HG03039 (cell line): ENCODE results near the gene TBRG4.

ENCODE experiments used
- ATAC-seq: cut with Tn5 transposase; IDR thresholded peaks from one replicate; pipeline ENCODE4 v1.9.1; 2021; ENCODE audit warnings: mild to moderate bottlenecking, moderate library complexity; ENCODE audit not compliant: unreplicated experiment

Gene TBRG4

GRCh38 chr7:45060295-45060694 is 51.2 kb downstream of the TBRG4 start:
- no peak for ATAC-seq

DNA sequence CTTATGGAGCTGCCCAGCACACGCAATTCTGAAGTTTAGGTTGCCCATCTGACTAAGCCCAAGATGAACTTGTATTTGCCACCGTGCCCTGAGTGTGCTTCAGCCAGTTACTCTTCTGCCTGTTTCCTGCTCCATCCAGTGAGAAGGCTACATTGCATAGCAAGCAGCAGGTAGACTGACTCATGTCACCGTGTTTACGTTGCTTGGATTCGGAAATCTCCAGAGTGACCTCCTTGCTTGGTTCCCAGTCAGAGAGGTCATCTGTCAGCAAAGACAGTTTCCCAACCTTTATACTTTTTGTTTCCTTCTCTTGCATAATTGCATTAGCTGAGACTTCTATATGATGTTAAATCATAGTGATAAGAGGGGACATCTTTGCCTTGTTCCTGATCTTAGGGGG is 53.6 kb downstream of the TBRG4 start:
- ATAC-seq = no peak

DNA sequence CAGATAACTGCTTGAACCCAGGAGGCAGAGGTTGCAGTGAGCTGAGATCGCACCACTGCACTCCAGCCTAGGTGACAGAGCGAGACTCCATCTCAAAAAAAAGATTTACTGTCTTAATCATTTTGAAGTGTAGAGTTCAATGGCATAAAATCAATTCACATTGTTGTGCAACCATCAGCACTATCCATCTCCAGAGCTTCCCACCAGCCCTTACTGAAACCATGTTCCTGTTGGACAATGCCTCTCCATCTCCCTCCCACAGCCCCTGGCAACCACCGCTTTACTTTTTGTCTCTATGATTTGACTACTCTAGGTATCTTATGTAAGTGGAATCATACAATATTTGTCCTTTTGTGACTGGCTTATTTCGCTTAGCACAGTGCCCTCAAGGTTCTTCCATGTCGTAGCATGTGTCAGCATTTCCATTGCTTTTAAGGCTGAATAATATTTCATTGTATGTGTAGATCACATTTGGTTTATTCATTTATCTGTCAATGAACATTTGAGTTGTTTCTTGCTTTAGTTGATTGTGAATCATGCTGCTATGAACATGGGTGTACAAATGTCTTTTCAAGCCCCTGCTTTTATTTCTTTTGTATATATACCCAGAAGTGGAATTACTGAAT is 55.8 kb downstream of the TBRG4 start:
- ATAC-seq = no peak

DNA sequence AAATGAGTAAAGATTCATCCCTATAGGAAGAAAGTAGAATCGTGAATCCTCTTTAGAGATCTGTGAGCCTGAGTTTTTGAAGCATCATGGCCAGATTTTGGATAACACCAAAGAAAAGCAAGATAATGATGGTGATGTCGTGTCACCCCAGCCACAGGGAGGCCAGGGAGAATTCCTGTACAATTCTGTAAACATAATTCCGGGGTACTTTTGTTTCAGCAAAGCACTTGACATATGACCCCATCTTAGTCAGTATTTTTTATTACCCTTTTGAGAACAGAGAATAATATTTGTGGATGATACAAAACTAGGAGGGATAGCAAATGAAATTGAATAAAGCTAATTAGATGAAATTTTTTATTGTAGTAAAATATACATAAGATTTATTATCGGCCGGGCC is 56.5 kb downstream of the TBRG4 start:
- ATAC-seq = no peak

DNA sequence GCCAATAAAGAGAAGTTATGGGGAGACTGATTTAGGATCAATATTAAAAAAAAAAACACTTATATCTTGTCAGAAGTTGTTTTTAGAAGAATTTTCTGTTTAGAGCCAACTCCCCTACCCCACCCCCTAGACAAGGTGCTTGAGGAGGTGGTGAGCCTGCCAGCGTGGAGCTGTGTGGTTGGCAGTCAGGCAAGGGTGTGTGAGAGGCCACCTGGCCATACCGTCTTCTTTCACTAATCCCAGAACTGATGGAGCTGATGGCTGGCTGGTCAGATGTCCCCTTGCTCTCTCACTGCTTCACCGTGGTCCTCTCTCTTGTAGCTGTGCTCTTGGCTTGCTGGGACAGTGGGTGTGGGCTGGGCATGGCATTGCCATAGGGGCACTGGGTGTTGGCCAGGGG is 57.1 kb downstream of the TBRG4 start:
- ATAC-seq = no peak

GRCh38 chr7:45053941-45054340 is 57.6 kb downstream of the TBRG4 start:
- no peak for ATAC-seq

- ATAC-seq = no peak
Measured at GRCh38 chr7:45053401-45053800, 58.1 kb downstream of the TBRG4 start.

GRCh38 chr7:45052011-45052410 is 59.5 kb downstream of the TBRG4 start:
- no peak for ATAC-seq

- no peak for ATAC-seq
Measured at GRCh38 chr7:45050198-45050597, 61.3 kb downstream of the TBRG4 start.
